PC-3 (cell line): ENCODE results near the gene ABHD2. TPM values are rescaled to one million over a fixed set of nuclear protein-coding genes. Genes with fewer than 3 reads are reported as not detected.

Experiments used
- ATAC-seq: fragments of 200-7000 bp; cut with Tn5 transposase; 2 replicates; pipeline ENCODE4 v1.9.1; 2020; ENCODE audit warnings: mild to moderate bottlenecking, moderate library complexity
- BruUV-seq: library from RNA; stranded (reverse); fragments of 400-500 nt; replicated peaks from 2 replicates; lab custom pipeline; 2021; lab: Mats Ljungman, UMichigan
- CTCF ChIA-PET: fragments of 300-600 bp; sonication (Branson Sonifier 250); formaldehyde crosslinking; loops from one replicate; lab custom pipeline; 2022; ENCODE audit warnings: antibody characterized with exemption; lab: Charles Lee
- POLR2A ChIA-PET: fragments of 300-600 bp; sonication (Branson Sonifier 250); formaldehyde crosslinking; loops from one replicate; lab custom pipeline; 2022; ENCODE audit warnings: antibody characterized with exemption; ENCODE audit not compliant: unreplicated experiment; lab: Charles Lee
- DNase-seq: peaks from one replicate; pipeline ENCODE4 v3.0.0-alpha.2; 2015
- H2AFZ ChIP-seq: fragments of 300-600 bp; sonication (generic); 2 replicates; pipeline ENCODE4 v1.6.0; 2016; ENCODE audit warnings: antibody characterized with exemption, low read length
- H3F3A ChIP-seq: fragments of 300-600 bp; sonication (generic); one replicate; pipeline ENCODE4 v1.6.0; 2017; ENCODE audit warnings: antibody characterized with exemption, low read length, control low read depth, mild to moderate bottlenecking; ENCODE audit not compliant: unreplicated experiment
- H3K27ac ChIP-seq: fragments of 300-600 bp; sonication (generic); 2 replicates; pipeline ENCODE4 v1.5.1; 2016; ENCODE audit warnings: mild to moderate bottlenecking, low read length
- H3K27me3 ChIP-seq: fragments of 300-600 bp; sonication (generic); 2 replicates; pipeline ENCODE4 v1.6.1; 2016; ENCODE audit warnings: low read length, mixed read lengths
- H3K36me3 ChIP-seq: fragments of 300-600 bp; sonication (generic); 2 replicates; pipeline ENCODE4 v1.6.1; 2016; ENCODE audit warnings: low read depth, mixed run types, low read length, mixed read lengths
- H3K4me1 ChIP-seq: fragments of 300-600 bp; sonication (generic); 2 replicates; pipeline ENCODE4 v1.5.1; 2016; ENCODE audit warnings: low read length; ENCODE audit not compliant: insufficient read depth
- H3K4me2 ChIP-seq: fragments of 300-600 bp; sonication (generic); 2 replicates; pipeline ENCODE4 v1.6.0; 2016; ENCODE audit warnings: low read length
- H3K4me3 ChIP-seq: fragments of 300-600 bp; sonication (generic); 2 replicates; pipeline ENCODE4 v1.5.1; 2016; ENCODE audit warnings: mild to moderate bottlenecking, low read length, mixed read lengths
- H3K79me2 ChIP-seq: fragments of 300-600 bp; sonication (generic); 2 replicates; pipeline ENCODE4 v1.6.1; 2017; ENCODE audit warnings: low read length, mixed read lengths
- H3K9ac ChIP-seq: fragments of 300-600 bp; sonication (generic); 2 replicates; pipeline ENCODE4 v1.6.0; 2016; ENCODE audit warnings: mild to moderate bottlenecking, low read length
- H3K9me2 ChIP-seq: fragments of 300-600 bp; sonication (generic); replicated peaks from 2 replicates; pipeline ENCODE4 v1.6.1; 2016; ENCODE audit warnings: mixed run types, low read length, mixed read lengths
- H3K9me3 ChIP-seq: fragments of 300-600 bp; sonication (generic); 2 replicates; pipeline ENCODE4 v1.6.1; 2016; ENCODE audit warnings: low read length, mixed read lengths
- H4K20me1 ChIP-seq: fragments of 300-600 bp; sonication (generic); 2 replicates; pipeline ENCODE4 v1.6.1; 2016; ENCODE audit warnings: low read length, mixed read lengths
- CTCF ChIP-seq: fragments of 300-600 bp; sonication (generic); conservative IDR thresholded peaks from 2 replicates; pipeline ENCODE4 v1.5.1; 2017; ENCODE audit warnings: antibody characterized with exemption, low read depth, mild to moderate bottlenecking, low read length
- EZH2 ChIP-seq: fragments of 300-600 bp; sonication (generic); IDR thresholded peaks from one replicate; pipeline ENCODE4 v1.6.1; 2017; ENCODE audit warnings: antibody characterized with exemption, mild to moderate bottlenecking, low read length; ENCODE audit not compliant: unreplicated experiment
- EZH2phosphoT487 ChIP-seq: fragments of 300-600 bp; sonication (generic); IDR thresholded peaks from 2 replicates; pipeline ENCODE4 v1.6.1; 2018; ENCODE audit warnings: mild to moderate bottlenecking, antibody characterized with exemption, low read length, borderline replicate concordance
- intact Hi-C: fragments of 100-400 bp; cut with micrococcal nuclease; formaldehyde crosslinking; loops from 2 replicates; pipeline ENCODE4 v1.9.0; 2023
- total RNA-seq: library from RNA; depleted of rRNA; stranded (reverse); fragments of >200 nt; gene quantifications from 2 replicates; pipeline ENCODE4 v1.2.3, GENCODE V29; 2014

The ABHD2 gene
- total RNA-seq, 1 experiment from 2014 or later: 34.0 TPM

- Histone ChIP-seq H3K9me3 (no peaks in the 10 kb centered on the region), H3K36me3 (no peaks in the 10 kb centered on the region), H3F3A (no peaks in the 10 kb centered on the region), H3K9me2 (no peaks in the 10 kb centered on the region), H3K4me1 (no peaks in the 10 kb centered on the region), H3K27me3 (no peaks in the 10 kb centered on the region), H4K20me1 (no peaks in the 10 kb centered on the region), H3K4me2 (no peak overlapping the region), H3K27ac (no peak overlapping the region), H2AFZ (no peak overlapping the region), H3K4me3 (no peak overlapping the region), H3K9ac (no peak overlapping the region), H3K79me2 (no peaks in the 10 kb centered on the region)
- no TSS peak for BruUV-seq
- DNase-seq (no peak), ATAC-seq (no peak)
- TF ChIP-seq EZH2phosphoT487: no peak
- no peak for TF ChIP-seq EZH2
- no peak for TF ChIP-seq CTCF
- ChIA-PET POLR2A (no interaction called here), CTCF (interaction anchor here (0.6 kb wide), 1 partner anchor 73 kb away, joined by 3 read pairs; no protein-coding TSS in a partner anchor)
- intact Hi-C loops: no loop called here
These were observed 13.7 kb upstream of the ABHD2 start for GRCh38 chr15:89074402-89075012.

DNA sequence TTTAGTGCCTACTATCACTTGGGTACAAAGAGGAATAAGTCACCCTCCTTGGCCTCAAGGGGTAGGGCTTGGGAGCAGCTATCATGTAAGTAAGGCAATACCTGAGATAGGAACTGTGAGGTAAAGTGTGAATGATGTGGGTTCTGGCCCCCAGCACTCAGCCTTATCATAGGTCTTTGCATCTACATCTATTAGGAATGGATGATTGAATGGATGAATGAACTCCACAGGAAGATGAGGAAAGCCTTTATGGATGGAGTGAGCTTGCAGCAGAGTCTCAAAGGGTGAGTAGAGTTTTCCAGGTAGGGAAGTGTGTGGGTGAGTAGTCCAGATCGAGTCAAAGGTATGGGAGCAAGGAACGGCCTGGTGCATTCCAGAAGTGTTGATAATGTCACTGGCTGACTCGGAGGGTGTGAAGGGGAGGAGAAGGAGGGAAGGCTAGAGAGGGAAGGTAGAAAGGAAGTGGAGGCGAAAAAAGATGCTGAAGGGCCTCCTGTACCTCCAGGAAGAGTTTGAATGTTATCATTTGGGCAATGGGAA is 13.1 kb upstream of the ABHD2 start:
- Histone ChIP-seq H3K36me3 (no peaks in the 10 kb centered on the region), H3K9ac (no peak overlapping the region), H3K27ac (no peak overlapping the region), H3K9me2 (no peaks in the 10 kb centered on the region), H3K4me1 (no peaks in the 10 kb centered on the region), H3K27me3 (no peaks in the 10 kb centered on the region), H2AFZ (no peak overlapping the region), H4K20me1 (no peaks in the 10 kb centered on the region), H3K4me3 (no peak overlapping the region), H3F3A (no peaks in the 10 kb centered on the region), H3K9me3 (no peaks in the 10 kb centered on the region), H3K4me2 (no peak overlapping the region), H3K79me2 (no peaks in the 10 kb centered on the region)
- ChIA-PET CTCF (no interaction called here), POLR2A (interaction anchor here (0.6 kb wide), 1 partner anchor 45 kb away, joined by 4 read pairs; no protein-coding TSS in a partner anchor)
- intact Hi-C loops: no loop called here
- TF ChIP-seq CTCF: no peak
- TF ChIP-seq EZH2phosphoT487: no peak
- no peak for TF ChIP-seq EZH2
- ATAC-seq (no peak), DNase-seq (no peak)
- BruUV-seq: no TSS peak

DNA sequence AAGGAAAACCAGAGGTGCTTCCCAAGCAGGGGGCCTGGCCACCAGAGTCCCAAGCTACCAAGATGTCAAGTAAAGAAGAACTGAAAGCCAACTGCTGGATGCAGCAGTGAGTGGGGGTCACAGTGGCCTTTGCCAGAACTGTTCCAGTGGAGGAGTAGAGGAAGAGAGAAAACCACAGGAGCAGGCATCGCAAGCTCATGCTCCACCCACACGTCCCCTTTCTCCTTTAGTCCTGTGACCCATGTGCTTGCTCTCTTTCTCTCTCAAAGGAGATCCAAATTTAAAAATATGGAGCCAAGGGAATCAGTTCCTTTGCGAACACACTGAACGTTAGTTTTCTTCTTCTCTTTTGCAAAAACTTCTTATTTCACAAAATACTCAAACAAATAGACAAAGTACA is 12.4 kb upstream of the ABHD2 start:
- H3K27ac ChIP-seq: no peak overlapping the region
- no peak overlapping the region for H2AFZ ChIP-seq
- CTCF ChIA-PET: no interaction called here
- H3K79me2 ChIP-seq: no peaks in the 10 kb centered on the region
- no peaks in the 10 kb centered on the region for H3K36me3 ChIP-seq
- no peaks in the 10 kb centered on the region for H4K20me1 ChIP-seq
- H3K9ac ChIP-seq: no peak overlapping the region
- H3K9me3 ChIP-seq: no peaks in the 10 kb centered on the region
- H3K27me3 ChIP-seq: no peaks in the 10 kb centered on the region
- no peaks in the 10 kb centered on the region for H3F3A ChIP-seq
- DNase-seq (no peak), ATAC-seq (no peak)
- H3K9me2 ChIP-seq: no peaks in the 10 kb centered on the region
- H3K4me1 ChIP-seq: no peaks in the 10 kb centered on the region
- intact Hi-C loops: no loop called here
- no peak for TF ChIP-seq EZH2phosphoT487
- TF ChIP-seq EZH2: no peak
- TF ChIP-seq CTCF: no peak
- BruUV-seq: no TSS peak
- H3K4me2 ChIP-seq: no peak overlapping the region
- H3K4me3 ChIP-seq: no peak overlapping the region
- POLR2A ChIA-PET: interaction anchor here (0.6 kb wide), 1 partner anchor 44 kb away, joined by 4 read pairs; no protein-coding TSS in a partner anchor
